GM19025 (cell line): Measurements from ENCODE around the gene HOMEZ.
A peak's percentile ranks its signal among the peaks of the same experiment; 100 is the strongest.

Source experiments
- ATAC-seq: cut with Tn5 transposase; IDR thresholded peaks from one replicate; pipeline ENCODE4 v1.9.1; 2021; ENCODE audit warnings: mild to moderate bottlenecking, low read depth, moderate library complexity; ENCODE audit not compliant: unreplicated experiment

The HOMEZ gene

GRCh38 chr14:23308721-23309445, 23.0 kb upstream of the HOMEZ start:
- ATAC-seq = no peak

GRCh38 chr14:23307687-23308644, 22.0 kb upstream of the HOMEZ start:
- no peak for ATAC-seq

GRCh38 chr14:23307146-23307530, 21.2 kb upstream of the HOMEZ start:
- ATAC-seq = no peak

- no peak for ATAC-seq
Measured at GRCh38 chr14:23306412-23307145, 20.6 kb upstream of the HOMEZ start, which contains the start of gene BCL2L2. Gene BCL2L2 (plus strand): TSS chr14:23306833. CDS start chr14:23307768, 935 bp downstream.

GRCh38 chr14:23302290-23303225, 16.6 kb upstream of the HOMEZ start, which contains the start of gene PPP1R3E:
Gene PPP1R3E (minus strand): TSS chr14:23302859. CDS start chr14:23302576, 283 bp downstream.
- peak; percentile 23 for ATAC-seq

- peak; percentile 2 for ATAC-seq
Measured at GRCh38 chr14:23301969-23302289, 16.0 kb upstream of the HOMEZ start.

GRCh38 chr14:23301288-23301968, 15.5 kb upstream of the HOMEZ start:
- peak; percentile 77 for ATAC-seq

GRCh38 chr14:23300687-23301223, 14.8 kb upstream of the HOMEZ start:
- ATAC-seq = no peak

- ATAC-seq = no peak
Measured at GRCh38 chr14:23299986-23300686, 14.2 kb upstream of the HOMEZ start.

- ATAC-seq = no peak
Measured at GRCh38 chr14:23299211-23299957, 13.5 kb upstream of the HOMEZ start.

GRCh38 chr14:23297611-23298277, 11.8 kb upstream of the HOMEZ start:
- no peak for ATAC-seq

GRCh38 chr14:23297096-23297495, 11.2 kb upstream of the HOMEZ start:
- ATAC-seq = no peak

- no peak for ATAC-seq
Measured at GRCh38 chr14:23296012-23296777, 10.3 kb upstream of the HOMEZ start.

GRCh38 chr14:23294734-23295561, 9.0 kb upstream of the HOMEZ start:
- ATAC-seq = no peak

- no peak for ATAC-seq
Measured at GRCh38 chr14:23286902-23287479, 1.1 kb upstream of the HOMEZ start.
